Cardiac atrium fibroblast (primary cell): Measurements from ENCODE around the gene MAN1C1. TPM values are rescaled to one million over a fixed set of nuclear protein-coding genes. Genes with fewer than 3 reads are reported as not detected.

ENCODE experiments used
- total RNA-seq: library from RNA; depleted of rRNA; stranded (reverse); fragments of >200 nt; gene quantifications from 2 replicates; pipeline ENCODE4 v1.2.3, GENCODE V29; 2015

MAN1C1 gene
- total RNA-seq: 1.5 and 3.2 TPM in 2 replicates

GRCh38 chr1:25616095-25616986, at the start of gene MAN1C1:
Gene MAN1C1, plus strand, starts transcription at chr1:25616791. Its CDS starts 1,007 bp downstream, at chr1:25617798.

DNA sequence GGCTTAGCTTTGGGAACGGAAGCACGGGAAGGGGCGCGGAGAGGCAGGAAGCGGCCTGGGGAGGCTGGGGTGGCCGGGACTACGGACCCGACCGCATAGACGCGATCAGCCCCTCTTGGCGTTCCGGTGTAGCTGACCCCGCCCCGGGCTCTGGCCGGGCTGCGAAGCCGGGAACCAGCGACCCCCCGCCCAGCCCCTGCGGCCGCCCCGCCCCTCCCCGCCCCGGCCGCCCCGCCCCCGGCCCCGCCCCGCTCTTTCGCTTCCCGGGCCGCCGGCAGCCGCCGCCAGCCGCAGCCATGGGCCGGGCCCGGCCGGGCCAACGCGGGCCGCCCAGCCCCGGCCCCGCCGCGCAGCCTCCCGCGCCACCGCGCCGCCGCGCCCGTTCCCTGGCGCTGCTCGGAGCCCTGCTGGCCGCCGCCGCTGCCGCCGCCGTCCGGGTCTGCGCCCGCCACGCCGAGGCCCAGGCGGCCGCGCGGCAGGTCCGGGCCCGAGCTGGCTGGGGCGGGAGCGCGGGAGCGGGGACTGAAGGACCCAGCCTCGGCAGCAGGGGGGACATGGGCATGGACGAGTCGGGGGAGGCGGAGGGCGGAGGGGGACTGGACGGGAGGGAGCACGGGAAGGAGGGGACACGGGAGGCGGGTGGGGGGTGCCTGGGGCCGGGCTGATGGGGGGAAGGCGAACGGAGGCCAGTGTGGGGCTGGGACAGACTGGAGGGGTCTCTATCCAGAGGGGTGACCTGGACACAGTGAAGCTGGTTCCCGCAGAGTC, 183.5 kb downstream of the MAN1C1 start, which contains the start of gene SELENON:
SELENON (plus strand) TSS at position 259 of the 768 bp plus-strand sequence; CDS start at position 297, 38 bp downstream.

DNA sequence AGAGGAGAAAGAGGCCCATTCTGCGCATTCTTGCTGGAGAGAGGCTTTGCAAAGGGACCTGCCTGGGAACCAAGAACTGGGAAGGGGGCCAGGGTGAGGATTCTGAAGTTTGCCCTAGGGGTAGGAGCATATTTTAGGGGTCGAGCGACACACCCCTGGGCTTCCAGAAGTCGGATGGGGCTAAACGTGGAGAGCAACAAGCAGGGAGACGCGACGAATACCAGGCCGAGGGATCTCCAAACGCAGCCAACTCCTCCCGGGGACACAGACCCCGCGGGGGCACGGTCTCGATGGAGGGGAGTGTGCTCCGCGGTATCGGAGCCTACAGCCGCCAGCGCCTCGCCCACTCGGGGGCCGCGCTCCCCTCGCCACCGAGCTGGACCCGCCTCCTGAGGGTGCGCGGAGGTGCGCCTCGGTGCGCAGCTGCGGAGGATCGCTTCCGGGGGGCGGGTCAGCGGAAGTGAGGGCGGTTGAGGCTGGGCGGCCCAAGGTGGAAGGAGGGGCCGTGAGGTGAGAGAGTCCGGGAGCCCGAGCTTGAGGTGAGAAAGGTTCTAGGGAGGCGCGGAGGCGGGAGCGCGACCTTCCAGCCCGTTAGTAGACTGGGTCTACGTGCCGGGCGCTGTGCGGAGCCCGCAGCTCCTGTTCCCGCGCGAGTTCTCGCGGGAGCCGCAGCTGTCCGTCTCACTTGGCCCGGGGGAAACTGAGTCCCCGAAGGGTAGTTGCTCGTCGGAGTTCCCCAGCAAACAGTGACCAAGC, 203.1 kb downstream of the MAN1C1 start, which contains the start of gene MTFR1L:
MTFR1L (plus strand) TSS at position 464 of the 756 bp plus-strand sequence. CDS start 3,151 bp downstream, outside the sequence.

Other genes starting within 250 kb of the MAN1C1 start
- 0.32 and 1.1 TPM in 2 replicates for gene RHCE, start 196.0 kb upstream of the MAN1C1 start, total RNA-seq
- gene MACO1, start 185.9 kb upstream of the MAN1C1 start, total RNA-seq: 12.5 and 14.8 TPM in 2 replicates
- 18.1 and 26.0 TPM in 2 replicates for gene LDLRAP1, start 73.2 kb upstream of the MAN1C1 start, total RNA-seq
- gene SELENON, start 183.4 kb downstream of the MAN1C1 start, total RNA-seq: 46.3 and 51.6 TPM in 2 replicates
- 38.6 and 43.1 TPM in 2 replicates for gene MTFR1L, start 203.2 kb downstream of the MAN1C1 start, total RNA-seq
- gene AUNIP, start 242.7 kb downstream of the MAN1C1 start, total RNA-seq: 0.65 and 0.90 TPM in 2 replicates